Mesendoderm (in vitro differentiated cells): Measurements from ENCODE around the gene KCNG1.
A peak's percentile ranks its signal among the peaks of the same experiment; 100 is the strongest.

Experiments used
- DNase-seq: peaks from one replicate; pipeline ENCODE4 v3.0.0; 2013
- H2AK5ac ChIP-seq: 2 replicates; pipeline ENCODE4 v1.6.1; 2013; ENCODE audit warnings: low read length, inconsistent platforms
- H2BK120ac ChIP-seq: 2 replicates; pipeline ENCODE4 v1.6.1; 2013; ENCODE audit warnings: low read depth, mild to moderate bottlenecking, low read length, moderate library complexity, mixed read lengths
- H2BK15ac ChIP-seq: replicated peaks from 2 replicates; pipeline ENCODE4 v1.6.1; 2013; ENCODE audit warnings: low read depth, mild to moderate bottlenecking, moderate library complexity
- H2BK5ac ChIP-seq: 2 replicates; pipeline ENCODE4 v1.6.1; 2013; ENCODE audit warnings: low read length, inconsistent platforms
- H3K18ac ChIP-seq: 2 replicates; pipeline ENCODE4 v1.6.1; 2013; ENCODE audit warnings: mild to moderate bottlenecking, low read length, mixed read lengths
- H3K23ac ChIP-seq: one replicate; pipeline ENCODE4 v1.6.1; 2013; ENCODE audit warnings: low read length
- H3K27ac ChIP-seq: 2 replicates; pipeline ENCODE4 v1.5.1; 2013; ENCODE audit warnings: low read depth, mild to moderate bottlenecking, inconsistent platforms, low read length, moderate library complexity
- H3K27me3 ChIP-seq: 2 replicates; pipeline ENCODE4 v1.6.1; 2013; ENCODE audit warnings: low read length, control low read depth, mild to moderate bottlenecking, inconsistent platforms; ENCODE audit not compliant: insufficient read depth, poor library complexity
- H3K36me3 ChIP-seq: 2 replicates; pipeline ENCODE4 v1.6.1; 2013; ENCODE audit warnings: low read length, inconsistent platforms; ENCODE audit not compliant: control insufficient read depth, insufficient read depth
- H3K4ac ChIP-seq: one replicate; pipeline ENCODE4 v1.6.1; 2013; ENCODE audit warnings: low read depth, mild to moderate bottlenecking, low read length, moderate library complexity
- H3K4me1 ChIP-seq: 2 replicates; pipeline ENCODE4 v1.6.1; 2013; ENCODE audit warnings: low read depth, low read length, inconsistent platforms; ENCODE audit not compliant: control insufficient read depth
- H3K4me2 ChIP-seq: 2 replicates; pipeline ENCODE4 v1.6.1; 2013; ENCODE audit warnings: low read length
- H3K4me3 ChIP-seq: 2 replicates; pipeline ENCODE4 v1.5.1; 2013; ENCODE audit warnings: mild to moderate bottlenecking, low read length
- H3K56ac ChIP-seq: one replicate; pipeline ENCODE4 v1.6.1; 2013; ENCODE audit warnings: low read length
- H3K79me1 ChIP-seq: 2 replicates; pipeline ENCODE4 v1.6.1; 2013; ENCODE audit warnings: low read length, inconsistent platforms
- H3K79me2 ChIP-seq: 2 replicates; pipeline ENCODE4 v1.6.1; 2013; ENCODE audit warnings: mild to moderate bottlenecking, low read length; ENCODE audit not compliant: control insufficient read depth, insufficient read depth
- H3K9ac ChIP-seq: 2 replicates; pipeline ENCODE4 v1.6.1; 2013; ENCODE audit warnings: low read length, inconsistent platforms
- H4K5ac ChIP-seq: one replicate; pipeline ENCODE4 v1.6.1; 2013; ENCODE audit warnings: low read length
- H4K8ac ChIP-seq: one replicate; pipeline ENCODE4 v1.6.1; 2013; ENCODE audit warnings: low read depth, mild to moderate bottlenecking, control low read depth, low read length, moderate library complexity
- WGBS: extraction: QIAGEN DNeasy Blood & Tissue Kit; methylation state at CpG from one replicate; pipeline ENCODE4 v1.1.7; 2013; ENCODE audit warnings: low lambda C conversion rate, missing lambda C conversion rate; ENCODE audit not compliant: insufficient coverage; ENCODE audit errors: extremely low coverage; 5-methylcytosine and 5-hydroxymethylcytosine counted together

KCNG1 gene

DNA sequence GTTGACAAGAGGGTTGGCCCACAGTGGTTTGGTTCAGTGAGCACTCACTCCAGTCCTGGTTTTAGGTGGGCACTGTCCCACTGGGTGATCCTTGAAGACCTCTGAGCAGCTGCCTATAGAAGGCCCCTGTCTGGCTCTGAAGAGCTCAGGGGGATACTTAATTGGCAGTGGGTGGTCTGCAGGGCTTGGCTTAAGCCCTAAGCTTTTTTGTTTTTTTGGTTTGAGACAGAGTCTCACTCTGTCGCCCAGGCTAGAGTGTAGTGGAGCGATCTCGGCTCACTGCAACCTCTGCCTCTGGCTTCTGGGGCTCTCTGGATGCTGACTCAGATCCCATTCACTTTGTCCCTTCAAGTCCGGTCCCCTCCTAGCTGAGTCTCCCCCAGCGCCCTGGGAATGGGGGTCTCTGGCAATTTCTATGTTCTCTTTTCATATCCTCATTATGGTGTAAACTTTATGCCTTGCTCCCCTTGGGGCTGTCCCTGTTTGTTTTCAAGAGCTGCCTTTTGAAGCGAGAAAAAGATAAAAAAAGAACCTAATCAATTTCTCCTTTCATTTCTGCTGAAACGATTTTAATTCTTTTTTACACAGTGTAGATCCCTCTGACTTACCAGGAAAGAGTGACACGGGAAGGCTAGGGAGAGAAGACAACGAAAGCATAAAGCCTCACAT is 12.2 kb upstream of the KCNG1 start:
- Histone ChIP-seq H2BK15ac (no peak overlapping the region), H3K79me1 (no peaks in the 10 kb centered on the region), H3K36me3 (no peaks in the 10 kb centered on the region), H2AK5ac (peak overlapping the region; percentile 37), H3K23ac (no peak overlapping the region), H2BK120ac (no peak overlapping the region), H3K56ac (peak overlapping the region; percentile 37), H3K27ac (no peak overlapping the region), H4K5ac (peak overlapping the region; percentile 3), H3K79me2 (no peaks in the 10 kb centered on the region), H3K18ac (peak overlapping the region; percentile 60), H3K9ac (no peak overlapping the region), H3K4me2 (no peak overlapping the region), H3K27me3 (no peaks in the 10 kb centered on the region), H3K4me3 (no peak overlapping the region), H3K4me1 (peaks cover 2% of the 10 kb centered on the region), H3K4ac (peak overlapping the region; percentile 58), H4K8ac (no peak overlapping the region), H2BK5ac (no peak overlapping the region)
- WGBS, result no CpG with 5 or more reads among the region's 9 CpGs
- DNase-seq, result no peak

DNA sequence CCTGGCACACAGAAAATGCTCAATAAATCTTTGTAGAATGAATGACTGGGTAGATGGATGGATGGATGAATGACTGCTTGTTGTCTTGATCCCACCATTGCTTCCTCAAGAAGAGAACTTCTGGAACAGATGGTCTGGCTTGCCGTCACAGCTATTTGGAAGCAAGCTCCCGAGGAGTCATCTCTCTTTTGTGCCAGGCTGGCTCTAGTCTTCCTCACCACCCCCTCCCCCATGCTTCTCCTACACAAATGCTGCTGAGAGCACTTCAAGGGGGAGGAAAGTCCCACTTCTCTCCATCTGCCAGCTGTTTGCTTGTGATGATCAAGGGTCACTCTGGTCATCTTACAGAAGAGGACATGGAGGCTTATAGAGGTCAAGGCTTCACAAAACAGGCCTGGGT is 11.6 kb upstream of the KCNG1 start:
- no peak for DNase-seq
- no peaks in the 10 kb centered on the region for H3K27me3 ChIP-seq
- H2BK5ac ChIP-seq, result no peak overlapping the region
- no peaks in the 10 kb centered on the region for H3K36me3 ChIP-seq
- no peak overlapping the region for H3K23ac ChIP-seq
- no peak overlapping the region for H3K4me2 ChIP-seq
- peak overlapping the region; percentile 73 for H2BK120ac ChIP-seq
- H3K9ac ChIP-seq, result no peak overlapping the region
- H3K79me2 ChIP-seq, result no peaks in the 10 kb centered on the region
- no peak overlapping the region for H2AK5ac ChIP-seq
- WGBS, result no CpG with 5 or more reads among the region's 2 CpGs
- H3K79me1 ChIP-seq, result no peaks in the 10 kb centered on the region
- H2BK15ac ChIP-seq, result no peak overlapping the region
- H3K18ac ChIP-seq, result peak overlapping the region; percentile 60
- no peak overlapping the region for H3K27ac ChIP-seq
- no peak overlapping the region for H3K56ac ChIP-seq
- H3K4me3 ChIP-seq, result no peak overlapping the region
- H4K8ac ChIP-seq, result no peak overlapping the region
- peaks cover 2% of the 10 kb centered on the region for H3K4me1 ChIP-seq
- peak overlapping the region; percentile 58 for H3K4ac ChIP-seq
- H4K5ac ChIP-seq, result no peak overlapping the region

DNA sequence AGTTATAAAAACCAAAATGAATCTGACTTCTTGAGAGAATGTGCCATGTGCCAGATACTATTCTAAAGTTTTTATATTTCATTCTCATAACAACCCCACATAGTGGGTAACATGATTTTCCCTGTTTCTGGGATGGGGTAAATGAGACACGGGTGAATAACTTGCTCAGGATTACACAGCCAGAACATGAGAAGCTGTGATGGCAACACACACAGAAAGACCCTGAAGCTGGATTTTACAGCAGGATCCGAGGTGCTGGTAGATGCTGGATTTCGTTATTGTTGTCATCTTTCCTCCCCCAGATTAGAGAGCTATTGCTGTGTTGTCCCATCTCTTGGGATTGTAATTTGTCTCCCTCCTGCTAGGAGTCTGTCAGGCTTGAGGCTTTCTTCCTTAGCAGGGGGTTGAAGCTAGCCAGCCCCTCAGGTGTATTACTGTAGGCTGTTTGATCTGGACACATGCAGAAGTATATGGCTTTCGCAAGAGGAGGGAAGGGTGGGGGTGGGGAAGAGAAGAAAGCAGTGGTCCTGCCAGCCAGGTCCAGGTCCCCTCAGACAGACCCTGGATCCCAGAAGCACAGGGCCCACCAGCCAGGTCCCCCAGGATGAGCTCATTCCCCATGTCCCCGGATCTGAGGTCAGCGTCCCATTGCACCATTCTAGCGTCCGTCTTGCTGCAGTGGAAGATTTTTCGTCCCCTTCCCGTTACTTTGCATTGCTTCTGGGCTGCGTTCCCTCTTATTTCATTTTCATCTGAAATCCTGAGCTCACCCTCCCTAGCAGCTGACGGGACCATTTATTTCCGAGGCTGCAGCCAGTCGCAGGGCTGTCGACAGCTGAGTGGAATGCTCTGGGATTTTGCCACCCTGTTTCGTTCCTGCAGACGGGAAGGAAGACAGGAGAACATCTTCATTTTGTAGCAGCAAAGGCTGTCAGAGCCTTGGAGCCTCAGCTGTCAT is 7.3 kb upstream of the KCNG1 start:
- H3K18ac ChIP-seq, result no peak overlapping the region
- H3K36me3 ChIP-seq, result no peaks in the 10 kb centered on the region
- H3K79me2 ChIP-seq, result no peaks in the 10 kb centered on the region
- no peak for DNase-seq
- no peak overlapping the region for H3K4me3 ChIP-seq
- H2BK5ac ChIP-seq, result no peak overlapping the region
- peaks cover 16% of the 10 kb centered on the region for H3K4me1 ChIP-seq
- H4K5ac ChIP-seq, result no peak overlapping the region
- H2BK120ac ChIP-seq, result no peak overlapping the region
- no peaks in the 10 kb centered on the region for H3K79me1 ChIP-seq
- H3K4ac ChIP-seq, result no peak overlapping the region
- H3K9ac ChIP-seq, result no peak overlapping the region
- H3K27ac ChIP-seq, result no peak overlapping the region
- H3K23ac ChIP-seq, result no peak overlapping the region
- no CpG with 5 or more reads among the region's 17 CpGs for WGBS
- H4K8ac ChIP-seq, result no peak overlapping the region
- H2BK15ac ChIP-seq, result no peak overlapping the region
- no peak overlapping the region for H3K4me2 ChIP-seq
- H3K56ac ChIP-seq, result no peak overlapping the region
- no peak overlapping the region for H2AK5ac ChIP-seq
- no peaks in the 10 kb centered on the region for H3K27me3 ChIP-seq

DNA sequence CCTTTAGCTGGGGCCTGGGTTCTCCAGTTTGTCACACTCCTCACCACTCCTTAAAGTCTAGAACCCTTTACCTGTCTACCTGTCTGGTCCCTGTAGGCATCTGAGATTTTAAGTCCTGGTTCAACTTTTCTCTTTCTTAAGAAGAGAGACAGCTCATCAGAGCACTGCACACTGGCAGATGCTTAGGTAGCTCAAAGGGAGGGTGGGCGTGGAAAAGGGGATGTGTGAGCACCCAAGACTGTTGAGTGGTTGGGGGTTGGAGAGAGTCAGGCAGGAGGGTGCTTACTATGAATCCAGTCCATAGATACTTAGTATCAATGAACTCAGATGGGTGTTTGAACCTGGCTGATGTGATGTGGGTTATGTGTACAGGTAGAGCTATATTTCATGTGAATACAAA is 6.6 kb upstream of the KCNG1 start:
- WGBS, result no CpG with 5 or more reads among the region's 1 CpG
- Histone ChIP-seq H3K27me3 (no peaks in the 10 kb centered on the region), H2AK5ac (no peak overlapping the region), H3K4me3 (no peak overlapping the region), H2BK5ac (no peak overlapping the region), H3K36me3 (no peaks in the 10 kb centered on the region), H4K5ac (no peak overlapping the region), H3K79me1 (no peaks in the 10 kb centered on the region), H3K4ac (no peak overlapping the region), H3K18ac (no peak overlapping the region), H3K9ac (no peak overlapping the region), H3K4me2 (no peak overlapping the region), H3K56ac (no peak overlapping the region), H3K23ac (no peak overlapping the region), H2BK120ac (peak overlapping the region; percentile 55), H3K79me2 (no peaks in the 10 kb centered on the region), H3K27ac (no peak overlapping the region), H3K4me1 (peaks cover 16% of the 10 kb centered on the region), H2BK15ac (no peak overlapping the region), H4K8ac (no peak overlapping the region)
- DNase-seq, result no peak

DNA sequence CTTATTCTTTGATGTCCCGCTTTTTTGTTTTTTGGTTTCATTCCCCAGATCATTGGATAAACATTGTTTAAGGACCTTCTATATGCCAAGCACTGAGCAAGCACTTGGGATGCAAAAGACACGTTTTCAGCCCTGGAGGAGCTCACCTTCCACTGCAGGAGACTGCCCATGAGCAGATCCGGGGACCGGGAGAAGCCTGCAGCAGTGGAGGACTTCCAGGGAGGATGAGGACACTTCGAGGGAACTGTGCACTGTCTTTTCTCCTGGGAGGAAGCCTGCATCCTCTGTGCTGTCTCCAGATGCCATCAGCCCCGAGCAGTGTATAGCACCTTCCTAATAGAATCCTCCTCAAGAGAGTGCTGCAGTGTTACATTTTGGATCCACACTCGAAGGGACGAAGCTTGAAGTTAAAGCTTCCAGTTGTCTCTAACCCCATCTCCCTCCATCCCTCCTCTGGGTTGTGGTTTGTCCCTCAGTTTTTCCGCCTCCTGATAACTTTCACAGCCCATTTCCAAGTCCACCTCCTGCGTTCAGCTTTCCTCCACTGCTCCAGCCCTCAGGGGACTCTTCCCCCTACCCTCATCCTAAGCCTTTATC is 5.8 kb upstream of the KCNG1 start:
- Histone ChIP-seq H3K9ac (no peak overlapping the region), H3K56ac (peak overlapping the region; percentile 1), H3K4ac (no peak overlapping the region), H3K79me1 (no peaks in the 10 kb centered on the region), H3K36me3 (no peaks in the 10 kb centered on the region), H3K4me3 (no peak overlapping the region), H3K4me1 (peaks cover 15% of the 10 kb centered on the region), H3K79me2 (no peaks in the 10 kb centered on the region), H3K27ac (no peak overlapping the region), H2BK120ac (no peak overlapping the region), H4K5ac (no peak overlapping the region), H2AK5ac (peak overlapping the region; percentile 2), H4K8ac (no peak overlapping the region), H3K23ac (no peak overlapping the region), H3K18ac (no peak overlapping the region), H3K27me3 (no peaks in the 10 kb centered on the region), H3K4me2 (no peak overlapping the region), H2BK5ac (no peak overlapping the region), H2BK15ac (no peak overlapping the region)
- DNase-seq, result peak; percentile 66
- WGBS, result no CpG with 5 or more reads among the region's 10 CpGs
